Neural progenitor cell (in vitro differentiated cells): ENCODE data around the gene TSSC4. TPM values are rescaled to one million over a fixed set of nuclear protein-coding genes. Genes with fewer than 3 reads are reported as not detected.
A peak's percentile ranks its signal among the peaks of the same experiment; 100 is the strongest.

Experiments used
- DNase-seq: peaks from one replicate; pipeline ENCODE4 v3.0.0-alpha.2; 2016; ENCODE audit warnings: low spot score
- H2AFZ ChIP-seq: fragments of 200-600 bp; sonication (generic); replicated peaks from 2 replicates; pipeline ENCODE4 v1.6.1; 2016; ENCODE audit warnings: antibody characterized with exemption
- H3F3A ChIP-seq: fragments of 200-600 bp; sonication (generic); 2 replicates; pipeline ENCODE4 v1.6.1; 2016; ENCODE audit warnings: antibody characterized with exemption, low read depth
- H3K27ac ChIP-seq: fragments of 200-600 bp; sonication (generic); 2 replicates; pipeline ENCODE4 v1.5.1; 2016; ENCODE audit warnings: mild to moderate bottlenecking
- H3K27me3 ChIP-seq: fragments of 200-600 bp; sonication (generic); 2 replicates; pipeline ENCODE4 v1.6.1; 2016; ENCODE audit warnings: mild to moderate bottlenecking, moderate library complexity
- H3K36me3 ChIP-seq: fragments of 200-600 bp; sonication (generic); 2 replicates; pipeline ENCODE4 v1.5.1; 2016
- H3K4me1 ChIP-seq: fragments of 200-600 bp; sonication (generic); 2 replicates; pipeline ENCODE4 v1.6.1; 2016; ENCODE audit warnings: mixed run types
- H3K4me2 ChIP-seq: fragments of 200-600 bp; sonication (generic); 2 replicates; pipeline ENCODE4 v1.6.1; 2016
- H3K4me3 ChIP-seq: fragments of 200-600 bp; sonication (generic); 2 replicates; pipeline ENCODE4 v1.5.1; 2016
- H3K79me2 ChIP-seq: fragments of 200-600 bp; sonication (generic); 2 replicates; pipeline ENCODE4 v1.6.1; 2016; ENCODE audit warnings: low read depth
- H3K9ac ChIP-seq: fragments of 200-600 bp; sonication (generic); 2 replicates; pipeline ENCODE4 v1.6.1; 2016
- H3K9me3 ChIP-seq: fragments of 200-600 bp; sonication (generic); 2 replicates; pipeline ENCODE4 v1.5.1; 2016; ENCODE audit warnings: low read depth
- H4K20me1 ChIP-seq: fragments of 200-600 bp; sonication (generic); 2 replicates; pipeline ENCODE4 v1.6.1; 2016; ENCODE audit warnings: low read depth
- H3K27ac Mint-ChIP-seq: 3 replicates; pipeline ENCODE4 v1.8.0; 2021; ENCODE audit warnings: mixed read lengths
- H3K27me3 Mint-ChIP-seq: 2 replicates; pipeline ENCODE4 v1.8.0; 2022; ENCODE audit warnings: low read depth, mild to moderate bottlenecking, inconsistent platforms, moderate library complexity, mixed read lengths; ENCODE audit not compliant: insufficient read depth
- H3K36me3 Mint-ChIP-seq: 3 replicates; pipeline ENCODE4 v1.8.0; 2021; ENCODE audit warnings: mixed read lengths
- H3K4me1 Mint-ChIP-seq: 3 replicates; pipeline ENCODE4 v1.8.0; 2021; ENCODE audit warnings: mixed read lengths
- H3K4me3 Mint-ChIP-seq: 3 replicates; pipeline ENCODE4 v1.8.0; 2021; ENCODE audit warnings: mild to moderate bottlenecking, moderate library complexity, mixed read lengths
- H3K9me3 Mint-ChIP-seq: 3 replicates; pipeline ENCODE4 v1.8.0; 2020; ENCODE audit warnings: mixed read lengths
- CTCF ChIP-seq: fragments of 200-600 bp; sonication (generic); IDR thresholded peaks from 2 replicates; pipeline ENCODE4 v1.5.1; 2017; ENCODE audit warnings: antibody characterized with exemption, mild to moderate bottlenecking
- EZH2 ChIP-seq: fragments of 200-600 bp; sonication (generic); IDR thresholded peaks from 2 replicates; pipeline ENCODE4 v1.6.1; 2017; ENCODE audit warnings: antibody characterized with exemption, mild to moderate bottlenecking, moderate library complexity
- EZH2phosphoT487 ChIP-seq: fragments of 200-600 bp; sonication (generic); IDR thresholded peaks from 2 replicates; pipeline ENCODE4 v1.6.1; 2017; ENCODE audit warnings: antibody characterized with exemption
- total RNA-seq: library from RNA; depleted of rRNA; stranded (reverse); fragments of >200 nt; gene quantifications from 2 replicates; pipeline ENCODE4 v1.2.3, GENCODE V29; 2015; ENCODE audit warnings: low replicate concordance

TSSC4 gene
- total RNA-seq, 1 donor from 2014 or later = 11.1 TPM

GRCh38 chr11:2443406-2443805 lies 42.9 kb downstream of the TSSC4 start:
- peak overlapping the region; percentile 57 for H3K4me3 Mint-ChIP-seq
- no peaks in the 10 kb centered on the region for H3K79me2 ChIP-seq
- no peaks in the 10 kb centered on the region for H3K4me1 Mint-ChIP-seq
- no peak overlapping the region for H3K9ac ChIP-seq
- H3F3A ChIP-seq = no peaks in the 10 kb centered on the region
- H4K20me1 ChIP-seq = no peaks in the 10 kb centered on the region
- no peak overlapping the region for H3K4me2 ChIP-seq
- H3K36me3 Mint-ChIP-seq = no peaks in the 10 kb centered on the region
- H3K36me3 ChIP-seq = no peaks in the 10 kb centered on the region
- H3K4me1 ChIP-seq = no peaks in the 10 kb centered on the region
- H3K9me3 ChIP-seq = no peaks in the 10 kb centered on the region
- H3K27me3 Mint-ChIP-seq = peaks cover 49% of the 10 kb centered on the region
- H3K4me3 ChIP-seq = no peak overlapping the region
- no peak overlapping the region for H2AFZ ChIP-seq
- H3K9me3 Mint-ChIP-seq = peaks cover 10% of the 10 kb centered on the region
- no peak for DNase-seq
- H3K27me3 ChIP-seq = peaks cover 98% of the 10 kb centered on the region
- H3K27ac Mint-ChIP-seq = no peak overlapping the region
- TF ChIP-seq CTCF (no peak), EZH2phosphoT487 (no peak), EZH2 (no peak)
- no peak overlapping the region for H3K27ac ChIP-seq

GRCh38 chr11:2443881-2444820 lies 43.6 kb downstream of the TSSC4 start, which contains the start of gene TRPM5:
TRPM5 (minus strand) TSS chr11:2444514; CDS start chr11:2423036, 21,478 bp downstream.
- Mint-ChIP-seq H3K4me1 (no peaks in the 10 kb centered on the region), H3K9me3 (peaks cover 10% of the 10 kb centered on the region), H3K36me3 (no peaks in the 10 kb centered on the region), H3K27ac (no peak within 1 kb of the TSS), H3K27me3 (peaks cover 49% of the 10 kb centered on the region), H3K4me3 (peak within 1 kb of the TSS; percentile 71)
- peak; percentile 12 for DNase-seq
- peaks cover 98% of the 10 kb centered on the region for H3K27me3 ChIP-seq
- H3K36me3 ChIP-seq = no peaks in the 10 kb centered on the region
- no peaks in the 10 kb centered on the region for H4K20me1 ChIP-seq
- TF ChIP-seq EZH2 (peak; percentile 47), EZH2phosphoT487 (peak; percentile 33), CTCF (peak; percentile 23)
- no peaks in the 10 kb centered on the region for H3K4me1 ChIP-seq
- peak within 1 kb of the TSS; percentile 70 for H3K4me2 ChIP-seq
- H3K9me3 ChIP-seq = no peaks in the 10 kb centered on the region
- peak within 1 kb of the TSS; percentile 43 for H3K4me3 ChIP-seq
- H3K9ac ChIP-seq = no peak within 1 kb of the TSS
- no peak within 1 kb of the TSS for H2AFZ ChIP-seq
- H3F3A ChIP-seq = no peaks in the 10 kb centered on the region
- H3K79me2 ChIP-seq = no peaks in the 10 kb centered on the region
- H3K27ac ChIP-seq = no peak within 1 kb of the TSS

- no peaks in the 10 kb centered on the region for H3F3A ChIP-seq
- no peak within 1 kb of the TSS for H3K9ac ChIP-seq
- Mint-ChIP-seq H3K27me3 (peaks cover 47% of the 10 kb centered on the region), H3K4me1 (no peaks in the 10 kb centered on the region), H3K27ac (no peak within 1 kb of the TSS), H3K9me3 (peaks cover 10% of the 10 kb centered on the region), H3K4me3 (peak within 1 kb of the TSS; percentile 71), H3K36me3 (no peaks in the 10 kb centered on the region)
- no peak within 1 kb of the TSS for H3K27ac ChIP-seq
- no peaks in the 10 kb centered on the region for H3K9me3 ChIP-seq
- H3K27me3 ChIP-seq = peaks cover 98% of the 10 kb centered on the region
- H3K4me1 ChIP-seq = no peaks in the 10 kb centered on the region
- DNase-seq = peak; percentile 89
- TF ChIP-seq EZH2phosphoT487 (peak; percentile 90), EZH2 (peak; percentile 92), CTCF (no peak)
- H4K20me1 ChIP-seq = no peaks in the 10 kb centered on the region
- no peaks in the 10 kb centered on the region for H3K79me2 ChIP-seq
- H3K4me2 ChIP-seq = peak within 1 kb of the TSS; percentile 70
- no peak within 1 kb of the TSS for H2AFZ ChIP-seq
- no peaks in the 10 kb centered on the region for H3K36me3 ChIP-seq
- H3K4me3 ChIP-seq = peak within 1 kb of the TSS; percentile 43
Measured at GRCh38 chr11:2444821-2445745, 44.5 kb downstream of the TSSC4 start, which contains the start of gene KCNQ1. KCNQ1 (plus strand) TSS chr11:2445008; CDS start chr11:2445099, 91 bp downstream.
